Activated naive CD4-positive, alpha-beta T cell treated with anti-CD3 and anti-CD28 coated beads for 36 hours (primary cell): ENCODE measurements around the gene DCUN1D1. TPM values are rescaled to one million over a fixed set of nuclear protein-coding genes. Genes with fewer than 3 reads are reported as not detected.

Experiments used
- CTCF ChIA-PET: fragments of 350-600 bp; sonication (Branson Sonifier 250); formaldehyde crosslinking; loops from one replicate; lab custom pipeline; 2021; ENCODE audit warnings: antibody characterized with exemption; lab: Charles Lee
- DNase-seq: peaks from one replicate; pipeline ENCODE4 v3.0.0-alpha.2; 2020
- H3K27ac Mint-ChIP-seq: one replicate; pipeline ENCODE4 v1.8.0; 2021; ENCODE audit warnings: mild to moderate bottlenecking, mixed read lengths
- H3K27me3 Mint-ChIP-seq: one replicate; pipeline ENCODE4 v1.8.0; 2021; ENCODE audit warnings: low read depth, mixed read lengths
- H3K36me3 Mint-ChIP-seq: one replicate; pipeline ENCODE4 v1.8.0; 2021; ENCODE audit warnings: low read depth, mixed read lengths
- H3K4me1 Mint-ChIP-seq: one replicate; pipeline ENCODE4 v1.8.0; 2021; ENCODE audit warnings: low read depth, mixed read lengths
- H3K4me3 Mint-ChIP-seq: one replicate; pipeline ENCODE4 v1.8.0; 2021; ENCODE audit warnings: mild to moderate bottlenecking, moderate library complexity, mixed read lengths
- H3K9me3 Mint-ChIP-seq: one replicate; pipeline ENCODE4 v1.8.0; 2021; ENCODE audit warnings: mixed read lengths
- intact Hi-C: fragments of 100-400 bp; cut with micrococcal nuclease; formaldehyde crosslinking; loops from one replicate; pipeline ENCODE4 v1.15.1; 2023
- total RNA-seq, 2 experiments: library from RNA; stranded (reverse); gene quantifications; one replicate each; pipeline ENCODE4 v1.2.3, GENCODE V29; 2021

DCUN1D1 gene
- total RNA-seq, 2 experiments from 2014 or later, result 38.4 to 40.5 TPM

GRCh38 chr3:182969853-182970252 is 10.5 kb downstream of the DCUN1D1 start:
- H3K9me3 Mint-ChIP-seq, result no peaks in the 10 kb centered on the region
- H3K4me1 Mint-ChIP-seq, result peaks cover 62% of the 10 kb centered on the region
- H3K36me3 Mint-ChIP-seq, result peaks cover under 1% of the 10 kb centered on the region
- H3K27ac Mint-ChIP-seq, result no peak overlapping the region
- H3K4me3 Mint-ChIP-seq, result no peak overlapping the region
- CTCF ChIA-PET, result interaction anchor here (0.6 kb wide), 1 partner anchor 23 kb away, joined by 3 read pairs; no protein-coding TSS in a partner anchor
- intact Hi-C loops, result loop anchor here (2.0 to 10.0 kb wide), 3 partner anchors 58 to 405 kb away; no protein-coding TSS in a partner anchor
- H3K27me3 Mint-ChIP-seq, result no peaks in the 10 kb centered on the region
- no peak for DNase-seq

GRCh38 chr3:182969277-182969676 is 11.1 kb downstream of the DCUN1D1 start:
- intact Hi-C loops, result loop anchor here (2.0 to 10.0 kb wide), 3 partner anchors 57 to 406 kb away; no protein-coding TSS in a partner anchor
- Mint-ChIP-seq H3K36me3 (peaks cover 1% of the 10 kb centered on the region), H3K27ac (peak overlapping the region; percentile 6), H3K4me1 (peaks cover 60% of the 10 kb centered on the region), H3K9me3 (no peaks in the 10 kb centered on the region), H3K27me3 (no peaks in the 10 kb centered on the region), H3K4me3 (no peak overlapping the region)
- CTCF ChIA-PET, result interaction anchor here (0.7 to 1.1 kb wide), 2 partner anchors 12 to 705 kb away, joined by 3 to 4 read pairs; no protein-coding TSS in a partner anchor
- no peak for DNase-seq

- H3K27me3 Mint-ChIP-seq, result no peaks in the 10 kb centered on the region
- H3K4me3 Mint-ChIP-seq, result no peak overlapping the region
- CTCF ChIA-PET, result interaction anchor here (1.1 kb wide), 1 partner anchor 20 kb away, joined by 3 read pairs; no protein-coding TSS in a partner anchor
- H3K4me1 Mint-ChIP-seq, result peaks cover 59% of the 10 kb centered on the region
- H3K9me3 Mint-ChIP-seq, result no peaks in the 10 kb centered on the region
- peak overlapping the region; percentile 85 for H3K27ac Mint-ChIP-seq
- H3K36me3 Mint-ChIP-seq, result peaks cover 3% of the 10 kb centered on the region
- DNase-seq, result peak; percentile 41
- intact Hi-C loops, result loop anchor here (1.0 to 10.0 kb wide), 8 partner anchors 12 to 407 kb away; partner anchors contain the start of gene MCCC1
Observed at GRCh38 chr3:182967218-182968204, 12.8 kb downstream of the DCUN1D1 start.

GRCh38 chr3:182965861-182966366 is 14.4 kb downstream of the DCUN1D1 start:
- H3K36me3 Mint-ChIP-seq, result peaks cover 3% of the 10 kb centered on the region
- H3K9me3 Mint-ChIP-seq, result no peaks in the 10 kb centered on the region
- CTCF ChIA-PET, result no interaction called here
- peak overlapping the region; percentile 58 for H3K27ac Mint-ChIP-seq
- peaks cover 46% of the 10 kb centered on the region for H3K4me1 Mint-ChIP-seq
- intact Hi-C loops, result loop anchor here (2.0 to 10.0 kb wide), 3 partner anchors 54 to 409 kb away; no protein-coding TSS in a partner anchor
- H3K27me3 Mint-ChIP-seq, result no peaks in the 10 kb centered on the region
- H3K4me3 Mint-ChIP-seq, result no peak overlapping the region
- DNase-seq, result no peak

- Mint-ChIP-seq H3K27ac (no peak overlapping the region), H3K4me1 (peaks cover 35% of the 10 kb centered on the region), H3K4me3 (no peak overlapping the region), H3K36me3 (peaks cover 6% of the 10 kb centered on the region), H3K9me3 (no peaks in the 10 kb centered on the region), H3K27me3 (no peaks in the 10 kb centered on the region)
- CTCF ChIA-PET, result no interaction called here
- no peak for DNase-seq
- intact Hi-C loops, result loop anchor here (10.0 kb wide), 1 partner anchor 411 kb away; no protein-coding TSS in a partner anchor
Observed at GRCh38 chr3:182964179-182964578, 16.2 kb downstream of the DCUN1D1 start.

GRCh38 chr3:182962166-182962565 is 18.2 kb downstream of the DCUN1D1 start:
- intact Hi-C loops, result loop anchor here (10.0 kb wide), 1 partner anchor 413 kb away; no protein-coding TSS in a partner anchor
- H3K27me3 Mint-ChIP-seq, result no peaks in the 10 kb centered on the region
- peaks cover 8% of the 10 kb centered on the region for H3K36me3 Mint-ChIP-seq
- H3K27ac Mint-ChIP-seq, result no peak overlapping the region
- DNase-seq, result no peak
- H3K9me3 Mint-ChIP-seq, result no peaks in the 10 kb centered on the region
- H3K4me3 Mint-ChIP-seq, result no peak overlapping the region
- H3K4me1 Mint-ChIP-seq, result peaks cover 17% of the 10 kb centered on the region
- CTCF ChIA-PET, result interaction anchor here (1.0 kb wide), 1 partner anchor 52 kb away, joined by 4 read pairs; no protein-coding TSS in a partner anchor

- intact Hi-C loops, result loop anchor here (10.0 kb wide), 1 partner anchor 415 kb away; no protein-coding TSS in a partner anchor
- CTCF ChIA-PET, result no interaction called here
- Mint-ChIP-seq H3K27me3 (no peaks in the 10 kb centered on the region), H3K4me3 (no peak overlapping the region), H3K4me1 (no peaks in the 10 kb centered on the region), H3K36me3 (peaks cover 13% of the 10 kb centered on the region), H3K27ac (no peak overlapping the region), H3K9me3 (no peaks in the 10 kb centered on the region)
- DNase-seq, result no peak
Observed at GRCh38 chr3:182959474-182960350, 20.6 kb downstream of the DCUN1D1 start.

GRCh38 chr3:182957676-182958266 is 22.6 kb downstream of the DCUN1D1 start:
- Mint-ChIP-seq H3K27ac (no peak overlapping the region), H3K36me3 (peaks cover 11% of the 10 kb centered on the region), H3K4me1 (no peaks in the 10 kb centered on the region), H3K9me3 (no peaks in the 10 kb centered on the region), H3K27me3 (no peaks in the 10 kb centered on the region), H3K4me3 (no peak overlapping the region)
- DNase-seq, result no peak
- CTCF ChIA-PET, result interaction anchor here (0.7 kb wide), 1 partner anchor 274 kb away, joined by 3 read pairs; no protein-coding TSS in a partner anchor
- intact Hi-C loops, result no loop called here

GRCh38 chr3:182957226-182957625 is 23.1 kb downstream of the DCUN1D1 start:
- intact Hi-C loops, result no loop called here
- Mint-ChIP-seq H3K9me3 (no peaks in the 10 kb centered on the region), H3K4me1 (no peaks in the 10 kb centered on the region), H3K4me3 (no peak overlapping the region), H3K27ac (no peak overlapping the region), H3K27me3 (no peaks in the 10 kb centered on the region), H3K36me3 (peaks cover 14% of the 10 kb centered on the region)
- CTCF ChIA-PET, result no interaction called here
- DNase-seq, result no peak

- Mint-ChIP-seq H3K9me3 (no peaks in the 10 kb centered on the region), H3K27me3 (no peaks in the 10 kb centered on the region), H3K36me3 (peaks cover 18% of the 10 kb centered on the region), H3K27ac (no peak overlapping the region), H3K4me1 (no peaks in the 10 kb centered on the region), H3K4me3 (no peak overlapping the region)
- DNase-seq, result no peak
- intact Hi-C loops, result no loop called here
- CTCF ChIA-PET, result no interaction called here
Observed at GRCh38 chr3:182954553-182955235, 25.6 kb downstream of the DCUN1D1 start.

GRCh38 chr3:182949688-182950087 is 30.6 kb downstream of the DCUN1D1 start:
- Mint-ChIP-seq H3K27me3 (no peaks in the 10 kb centered on the region), H3K27ac (no peak overlapping the region), H3K36me3 (peaks cover 26% of the 10 kb centered on the region), H3K9me3 (no peaks in the 10 kb centered on the region), H3K4me3 (no peak overlapping the region), H3K4me1 (no peaks in the 10 kb centered on the region)
- no peak for DNase-seq
- intact Hi-C loops, result no loop called here
- CTCF ChIA-PET, result interaction anchor here (0.7 kb wide), 1 partner anchor 42 kb away, joined by 3 read pairs; no protein-coding TSS in a partner anchor
